Stimulated activated CD8-positive, alpha-beta memory T cell treated with anti-CD3 and anti-CD28 coated beads, Interleukin-12 subunit alpha, Interleukin-12 subunit beta, amount 100 ng/mL, for 4 hours (primary cell): ENCODE data around the gene GLP1R.

ENCODE experiments used
- DNase-seq: peaks from one replicate; pipeline ENCODE4 v3.0.0-alpha.2; 2020; ENCODE audit warnings: low read depth

Gene GLP1R

GRCh38 chr6:39062014-39062740 is 13.6 kb downstream of the GLP1R start:
- no peak for DNase-seq

GRCh38 chr6:39063526-39063925 is 14.9 kb downstream of the GLP1R start:
- no peak for DNase-seq

GRCh38 chr6:39065561-39065960 is 17.0 kb downstream of the GLP1R start:
- DNase-seq = no peak

- DNase-seq = no peak
Measured at GRCh38 chr6:39068391-39068790, 19.8 kb downstream of the GLP1R start.

- DNase-seq = no peak
Measured at GRCh38 chr6:39072830-39073229, 24.2 kb downstream of the GLP1R start.

- no peak for DNase-seq
Measured at GRCh38 chr6:39073471-39074355, 25.1 kb downstream of the GLP1R start.

GRCh38 chr6:39074486-39074885 is 25.9 kb downstream of the GLP1R start:
- no peak for DNase-seq

- DNase-seq = no peak
Measured at GRCh38 chr6:39075010-39075686, 26.6 kb downstream of the GLP1R start.

- DNase-seq = no peak
Measured at GRCh38 chr6:39075807-39076622, 27.4 kb downstream of the GLP1R start.

GRCh38 chr6:39076623-39077535 is 28.3 kb downstream of the GLP1R start:
- DNase-seq = no peak

GRCh38 chr6:39077882-39078594 is 29.5 kb downstream of the GLP1R start:
- no peak for DNase-seq

GRCh38 chr6:39078695-39079094 is 30.1 kb downstream of the GLP1R start:
- DNase-seq = no peak

GRCh38 chr6:39079197-39080125 is 30.9 kb downstream of the GLP1R start:
- no peak for DNase-seq

GRCh38 chr6:39080246-39080875 is 31.8 kb downstream of the GLP1R start:
- no peak for DNase-seq

- no peak for DNase-seq
Measured at GRCh38 chr6:39082310-39082709, 33.7 kb downstream of the GLP1R start.

GRCh38 chr6:39083231-39083634 is 34.7 kb downstream of the GLP1R start:
- no peak for DNase-seq

GRCh38 chr6:39084506-39084905 is 35.9 kb downstream of the GLP1R start:
- no peak for DNase-seq

GRCh38 chr6:39085129-39085797 is 36.7 kb downstream of the GLP1R start:
- DNase-seq = no peak
